ENCODE data around the gene ROR2.
A peak's percentile ranks its signal among the peaks of the same experiment; 100 is the strongest.
"Not testable (repeated sequence)": the region's sequence is repeated elsewhere in the genome, so short reads cannot be mapped to it uniquely, and the experiment has no call there.

The ROR2 gene

DNA sequence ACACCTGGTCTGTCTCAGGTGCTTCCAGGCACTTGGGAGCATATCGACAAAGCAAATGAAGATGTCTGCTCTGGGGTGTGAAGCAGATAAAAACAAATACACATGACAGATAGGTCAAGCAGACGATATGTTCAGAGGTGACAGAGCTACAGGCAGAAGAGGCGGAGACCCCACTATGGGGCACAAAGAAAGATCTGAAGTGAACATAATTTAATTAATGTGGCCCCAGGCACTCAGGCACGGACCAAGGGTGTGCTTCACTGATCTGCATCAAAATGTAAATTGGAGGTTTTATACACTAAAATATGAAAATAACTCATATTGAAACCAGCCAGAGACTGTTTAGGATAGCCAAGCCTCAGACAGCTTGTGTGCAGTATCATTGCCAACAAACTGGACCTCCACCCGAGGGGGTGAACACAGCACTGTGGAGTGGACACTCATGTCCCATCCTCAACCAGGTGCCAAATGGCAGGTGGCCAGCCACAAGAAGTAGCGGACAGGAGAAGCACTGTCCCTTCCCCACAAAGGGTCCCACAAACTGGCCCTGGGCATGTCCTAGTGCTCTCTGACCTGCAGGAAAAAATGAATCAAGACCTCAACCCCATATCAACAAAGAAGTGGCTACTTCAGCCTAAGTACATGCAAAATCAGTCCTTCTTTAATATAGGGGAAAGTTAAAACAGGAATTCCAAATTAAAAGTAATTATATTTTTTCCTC is 29.2 kb downstream of the ROR2 start:
- no peak for DNase-seq

DNA sequence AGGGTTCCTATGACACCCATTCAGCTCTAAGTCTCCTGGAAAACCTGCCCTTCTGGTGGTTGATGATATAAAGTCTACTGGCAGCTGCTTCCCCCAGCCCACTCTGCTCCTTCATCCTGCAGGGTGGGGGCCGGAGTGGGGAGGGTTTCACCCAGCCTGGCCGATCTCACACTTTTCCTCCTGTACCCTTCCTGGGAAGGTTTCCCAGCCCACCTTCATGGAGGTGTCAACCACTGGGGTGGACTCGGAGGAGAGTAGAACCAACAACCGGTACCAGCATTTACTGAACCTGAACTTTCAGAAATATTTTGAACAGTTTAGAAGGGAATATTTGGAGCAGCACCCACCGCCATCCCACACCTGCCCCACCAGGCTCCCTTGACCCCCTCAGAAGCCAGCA is 30.4 kb downstream of the ROR2 start:
- DNase-seq = no peak

DNA sequence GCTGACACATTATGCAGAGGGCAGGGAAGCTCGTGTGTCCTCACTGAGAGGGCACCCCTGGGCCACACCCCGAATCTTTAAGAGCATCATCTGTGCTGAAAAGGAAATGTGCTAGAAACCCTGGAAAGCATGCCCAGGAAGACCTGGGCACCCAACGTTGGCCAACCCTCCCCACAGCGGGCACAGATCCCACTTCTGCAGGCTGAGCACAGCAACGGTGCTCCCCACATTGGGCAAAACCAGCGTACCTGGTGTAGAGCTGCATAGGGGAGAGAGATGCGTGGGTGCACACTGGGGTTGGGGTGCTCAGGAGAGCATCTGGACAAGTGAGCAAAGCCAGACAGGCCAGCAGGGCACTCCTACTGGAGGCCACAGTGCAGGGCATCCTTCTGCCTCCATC is 32.6 kb downstream of the ROR2 start:
- DNase-seq = no peak

DNA sequence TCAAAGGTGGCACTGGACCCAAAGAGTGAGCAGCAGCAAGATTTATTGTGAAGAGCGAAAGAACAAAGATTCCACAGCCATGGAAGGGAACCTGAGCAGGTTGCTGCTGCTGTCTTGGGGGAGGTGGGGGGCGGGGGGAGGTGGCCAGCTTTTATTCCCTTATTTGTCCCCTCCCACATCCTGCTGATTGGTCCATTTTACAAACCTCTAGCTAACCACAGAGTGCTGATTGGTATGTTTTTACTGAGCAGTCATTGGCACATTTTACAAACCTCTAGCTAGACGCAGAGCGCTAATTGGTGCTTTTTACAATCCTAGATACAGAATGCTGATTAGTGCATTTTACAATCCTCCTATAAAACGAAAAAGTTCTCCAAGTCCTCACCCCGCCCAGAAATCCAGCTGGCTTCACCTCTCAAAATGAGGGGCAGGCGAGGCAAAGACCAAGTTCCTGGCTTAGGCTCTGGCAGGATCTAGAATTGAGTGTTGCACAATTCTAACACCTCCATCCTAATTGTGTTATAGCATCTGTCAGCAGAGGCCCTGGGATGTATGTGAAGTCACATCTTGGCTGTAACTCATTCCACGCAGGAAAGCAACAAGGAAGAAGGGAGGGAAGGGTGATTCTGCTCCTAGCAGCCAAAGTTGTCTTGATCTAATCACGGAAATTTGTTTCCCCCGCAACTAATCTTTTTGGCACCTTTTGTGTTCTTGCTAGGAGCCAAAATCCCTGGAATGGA is 34.3 kb downstream of the ROR2 start:
- no peak for DNase-seq

DNA sequence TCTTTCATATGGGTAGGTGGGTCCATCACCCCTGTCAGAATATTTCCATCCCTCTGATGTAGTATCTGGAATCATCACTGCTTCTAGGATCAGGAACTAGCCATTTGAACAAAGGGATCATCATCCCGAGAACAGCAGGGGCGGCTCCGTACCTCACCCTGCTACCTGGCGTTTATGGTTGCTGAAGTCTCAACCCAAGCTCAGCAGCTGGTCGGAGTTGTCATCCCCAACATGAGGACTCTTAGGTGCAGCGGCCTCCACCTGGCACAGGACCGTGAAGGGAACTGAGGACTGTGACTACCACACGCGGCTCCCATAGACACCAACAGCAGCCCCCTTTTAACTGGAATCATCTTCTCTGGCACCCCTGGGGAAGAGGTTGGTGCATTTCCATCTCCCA is 35.1 kb downstream of the ROR2 start:
- DNase-seq = no peak

DNA sequence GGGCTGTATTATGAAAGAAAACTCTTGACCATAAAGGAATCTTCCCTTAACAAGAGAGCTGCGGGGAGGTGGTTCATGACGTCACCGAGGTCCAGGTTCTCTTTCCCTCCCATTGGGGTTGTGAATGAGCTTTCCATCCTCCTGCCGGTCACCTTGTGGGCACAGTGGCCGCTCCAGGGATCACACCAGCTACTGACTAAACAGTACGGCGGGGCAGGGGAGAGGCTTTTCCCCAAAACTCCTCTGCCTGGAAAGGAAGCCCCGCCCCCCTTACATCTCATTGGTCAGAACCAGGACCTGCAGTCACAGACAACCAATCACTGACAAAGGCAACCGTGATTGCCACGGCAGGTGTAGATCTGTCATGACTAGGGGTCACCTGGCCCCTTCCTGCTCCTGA is 35.6 kb downstream of the ROR2 start:
- no peak for DNase-seq

DNA sequence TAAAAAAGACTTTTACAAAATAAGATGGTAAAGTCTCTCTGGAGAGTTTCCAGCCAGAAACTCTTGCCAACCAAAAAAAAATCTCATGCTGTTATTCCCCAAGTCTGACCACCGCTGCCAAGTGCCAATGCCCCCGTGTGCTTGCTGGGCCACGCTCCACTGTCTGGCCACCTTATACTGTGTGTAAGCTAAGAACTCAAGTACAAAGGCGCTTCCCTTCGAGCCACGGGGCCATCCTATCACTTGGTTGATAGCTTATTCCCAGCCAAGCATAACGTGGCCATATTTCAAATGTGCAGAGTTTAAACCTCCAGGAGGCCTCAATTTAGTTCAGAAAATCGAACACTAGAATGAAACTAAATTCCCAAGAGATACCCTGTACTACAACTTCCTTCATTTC is 36.0 kb downstream of the ROR2 start:
- no peak for DNase-seq

DNA sequence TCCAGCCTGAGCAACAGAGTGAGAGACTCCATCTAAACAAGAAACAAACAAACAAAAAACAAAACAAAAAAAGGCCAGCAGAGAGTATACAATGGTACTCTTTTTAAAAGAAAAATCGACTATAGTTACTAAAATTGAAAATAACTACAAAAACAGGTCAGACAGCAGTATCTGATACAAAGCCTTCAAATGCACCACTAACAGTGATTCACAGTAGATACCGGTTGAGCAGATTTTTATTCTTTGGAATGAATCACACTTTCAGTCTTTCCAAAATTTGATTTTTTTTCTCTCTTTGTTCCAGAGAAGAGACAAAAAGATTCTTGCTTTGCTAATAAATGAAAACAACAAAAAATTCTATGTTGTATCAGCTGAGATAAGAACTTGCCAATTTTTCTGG is 36.9 kb downstream of the ROR2 start:
- no peak for DNase-seq

DNA sequence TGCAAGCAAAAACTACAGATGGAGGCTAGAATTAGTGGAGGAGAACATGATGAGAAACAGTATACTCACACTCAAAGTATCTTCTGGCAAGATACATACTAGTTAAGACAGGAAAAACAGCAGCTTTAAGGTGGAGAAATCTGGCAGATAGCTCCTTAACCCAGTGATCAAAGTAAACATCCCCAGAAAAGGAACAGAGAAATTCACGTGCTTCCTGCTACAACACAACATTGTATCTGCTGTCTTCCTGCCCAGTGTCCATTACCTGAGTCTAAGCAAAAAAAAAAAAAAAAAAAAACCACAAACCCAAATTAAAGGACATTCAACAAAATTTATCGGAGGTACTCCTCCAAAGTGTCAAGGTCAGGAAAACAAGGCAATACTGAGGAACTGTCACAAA is 38.4 kb downstream of the ROR2 start:
- DNase-seq = no peak

DNA sequence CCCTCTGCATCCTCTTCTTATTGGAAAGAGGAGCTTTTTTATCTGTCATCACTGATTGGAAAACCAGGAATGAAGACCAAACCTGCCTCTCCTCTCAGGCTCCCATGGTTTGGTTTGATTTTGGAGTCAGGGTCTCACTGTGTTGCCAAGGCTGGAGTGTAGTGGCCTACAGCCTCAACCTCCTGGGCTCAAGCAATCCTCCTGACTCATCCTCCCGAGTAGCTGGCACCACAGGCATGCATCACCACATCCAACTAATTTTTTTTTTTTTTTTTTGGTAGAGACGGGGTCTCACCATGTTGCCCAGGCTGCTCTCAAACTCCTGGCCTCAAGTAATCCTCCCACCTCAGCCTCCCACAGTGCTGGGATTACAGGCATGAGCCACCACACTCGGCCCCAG is 40.8 kb downstream of the ROR2 start:
- not testable (repeated sequence) for DNase-seq

DNA sequence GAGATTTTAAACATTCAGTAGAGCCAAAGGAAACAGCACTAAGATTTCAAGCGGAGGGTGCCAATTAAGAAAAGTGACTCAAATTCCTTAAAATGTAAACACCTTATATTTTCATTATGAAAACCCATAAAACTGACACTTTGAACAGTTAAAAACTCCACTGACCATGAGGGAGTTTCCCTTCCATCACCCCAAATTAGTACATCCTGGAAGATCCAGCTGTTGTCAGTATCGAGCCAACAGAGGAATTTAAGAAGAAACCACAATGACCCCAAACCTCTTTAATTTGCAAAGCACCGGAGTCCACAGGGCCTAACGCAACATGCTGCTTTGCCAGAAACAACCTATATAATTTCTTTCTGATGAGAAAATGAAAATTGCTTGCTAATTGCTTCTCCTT is 41.3 kb downstream of the ROR2 start:
- DNase-seq = no peak

DNA sequence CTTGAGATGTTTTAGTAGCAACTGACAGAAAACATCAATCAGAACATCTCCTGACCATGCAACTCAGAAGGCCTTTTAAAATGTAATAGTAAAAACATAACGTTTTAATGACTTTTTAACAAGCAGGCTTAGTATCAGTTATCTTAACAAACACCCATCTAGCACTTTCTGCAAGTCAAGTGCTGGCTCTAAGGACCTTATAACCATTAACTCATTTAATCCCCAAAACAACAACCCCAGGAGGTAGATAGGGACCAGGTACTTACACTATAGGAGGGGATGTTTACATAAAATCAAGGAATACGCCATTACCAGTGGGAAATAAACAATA is 41.8 kb downstream of the ROR2 start:
- no peak for DNase-seq

DNA sequence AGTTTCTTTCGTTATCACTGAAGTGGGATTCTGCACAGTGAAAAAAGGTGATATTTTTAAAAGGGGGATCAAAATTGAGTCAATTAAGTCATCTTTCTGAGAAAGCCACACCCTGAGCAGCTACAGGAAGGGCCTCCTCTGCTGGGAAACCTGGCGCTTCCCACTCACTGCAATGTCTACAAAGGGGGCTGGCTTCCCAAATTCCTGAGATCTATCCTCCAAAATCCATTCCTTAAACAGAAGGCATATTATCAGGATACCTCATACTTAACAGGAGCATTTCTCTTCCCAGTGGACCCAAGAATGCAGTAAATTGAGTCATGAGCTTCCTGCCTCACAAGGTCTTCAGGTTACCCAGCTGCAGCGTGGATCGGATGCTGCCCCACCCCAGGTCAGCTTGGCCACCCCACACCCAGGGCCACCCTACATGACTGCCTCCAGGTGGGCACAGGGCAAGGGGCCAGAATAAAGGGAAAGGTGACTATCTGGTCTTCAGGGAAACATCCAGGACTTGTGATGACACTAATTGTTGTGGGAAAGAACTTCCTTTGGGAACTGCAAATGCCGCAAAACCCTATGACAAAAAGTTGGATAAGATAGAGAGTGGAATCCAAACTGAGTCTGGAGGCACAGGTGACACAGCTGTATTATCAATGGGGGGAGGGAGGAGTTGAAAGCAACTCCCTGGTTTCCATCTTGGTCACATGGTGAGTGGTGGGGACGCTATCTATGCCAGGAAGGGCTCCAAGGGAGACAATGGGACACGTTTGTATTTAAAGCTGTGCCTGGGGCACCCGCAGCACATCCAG is 42.3 kb downstream of the ROR2 start:
- no peak for DNase-seq

DNA sequence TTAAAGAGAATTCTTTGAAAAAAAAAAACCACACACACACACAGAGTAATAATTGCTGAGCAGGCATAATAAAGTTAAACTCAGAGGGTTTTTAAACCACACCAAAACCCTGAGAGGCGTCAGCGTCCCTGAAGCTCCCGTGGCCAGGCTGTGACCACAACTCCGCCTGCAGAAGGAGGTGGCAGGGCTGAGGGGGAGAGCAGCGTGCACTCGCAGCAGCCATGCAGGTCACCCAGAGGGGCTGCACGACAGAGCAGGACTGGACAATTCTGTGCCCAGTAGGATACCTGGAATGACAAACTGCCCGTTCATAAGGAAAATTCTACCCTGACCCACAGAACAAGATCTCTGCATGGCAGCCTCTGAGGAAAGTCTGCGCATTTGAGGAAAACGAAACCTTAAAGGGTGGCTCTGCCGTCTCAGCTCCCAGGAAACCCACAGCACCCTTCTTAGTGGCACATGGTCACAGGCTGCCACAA is 44.0 kb downstream of the ROR2 start:
- no peak for DNase-seq

DNA sequence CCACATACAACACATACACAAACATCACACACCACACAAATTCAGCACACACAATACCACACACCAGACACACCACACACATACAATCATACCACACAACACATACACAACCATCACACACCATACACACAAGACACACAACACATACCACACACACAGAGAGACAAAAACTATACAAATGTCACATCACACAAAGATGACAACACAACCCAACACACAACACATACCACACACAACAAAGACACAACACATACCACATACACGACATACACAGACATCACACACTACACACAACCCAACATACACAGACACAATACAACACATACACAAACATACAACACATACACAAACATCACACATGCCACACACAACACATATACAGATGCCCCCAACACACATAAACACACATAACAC is 44.8 kb downstream of the ROR2 start:
- no peak for DNase-seq

DNA sequence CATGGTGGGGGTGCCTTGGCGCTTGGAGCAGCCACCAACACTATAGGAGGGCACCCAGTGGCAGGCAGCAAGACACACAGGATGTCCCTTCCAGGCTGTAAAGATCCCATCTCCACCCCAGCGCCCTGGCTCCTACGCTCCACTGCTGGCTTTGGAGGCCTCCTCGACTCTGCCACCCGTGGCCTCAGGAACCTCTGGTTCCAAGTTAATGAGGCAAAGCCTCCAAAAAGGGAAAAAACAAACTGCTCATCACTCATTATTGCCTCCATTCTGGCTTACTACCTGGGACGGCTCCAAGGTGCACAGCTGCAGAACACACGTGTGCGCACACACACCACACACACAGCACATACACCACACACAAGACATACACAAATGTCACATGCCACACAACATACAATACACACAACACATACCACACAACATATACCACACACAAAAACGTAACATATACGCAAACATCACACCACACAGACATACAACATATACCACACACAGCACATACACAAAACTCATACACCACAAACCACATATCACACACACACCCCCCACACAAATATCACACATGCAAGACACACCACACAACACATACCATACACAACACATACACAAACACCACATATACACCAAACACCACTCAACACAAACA is 45.3 kb downstream of the ROR2 start:
- no peak for DNase-seq

DNA sequence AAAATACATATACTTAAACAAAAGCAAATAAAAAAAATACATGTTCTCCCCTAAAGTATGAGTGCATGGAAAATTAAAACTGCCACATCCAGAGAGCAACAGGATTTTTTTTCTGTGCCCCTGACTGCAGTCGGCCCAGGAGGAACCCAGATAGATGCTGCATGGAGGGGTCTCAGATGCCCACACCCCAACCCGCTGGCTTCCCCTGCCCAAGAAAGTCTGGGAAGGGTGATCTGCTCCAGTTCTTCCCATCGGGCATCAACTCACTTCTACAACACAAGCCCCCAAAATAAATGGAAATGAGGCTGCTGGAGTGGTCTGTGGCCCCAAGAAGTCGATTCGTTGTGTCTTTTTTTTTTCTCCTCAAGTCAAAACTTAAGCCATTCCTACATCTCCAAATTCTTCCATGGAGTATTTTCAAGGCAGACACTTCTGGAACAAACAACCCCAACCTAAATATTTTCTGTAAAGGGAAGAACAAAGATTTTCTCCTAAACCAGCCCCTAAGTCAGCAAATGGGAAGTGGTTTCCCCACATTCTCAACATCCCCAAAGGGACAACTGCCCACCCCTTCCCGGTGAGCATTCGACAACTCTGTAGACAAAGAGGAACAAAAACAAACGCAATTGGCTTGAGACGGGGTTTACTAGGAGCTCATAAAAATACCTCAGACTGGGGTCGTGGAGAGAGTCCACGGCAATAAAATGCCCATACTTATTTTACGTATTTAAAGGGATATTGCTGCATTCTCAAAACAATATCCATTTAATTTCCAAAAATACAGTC is 46.7 kb downstream of the ROR2 start:
- DNase-seq = no peak

DNA sequence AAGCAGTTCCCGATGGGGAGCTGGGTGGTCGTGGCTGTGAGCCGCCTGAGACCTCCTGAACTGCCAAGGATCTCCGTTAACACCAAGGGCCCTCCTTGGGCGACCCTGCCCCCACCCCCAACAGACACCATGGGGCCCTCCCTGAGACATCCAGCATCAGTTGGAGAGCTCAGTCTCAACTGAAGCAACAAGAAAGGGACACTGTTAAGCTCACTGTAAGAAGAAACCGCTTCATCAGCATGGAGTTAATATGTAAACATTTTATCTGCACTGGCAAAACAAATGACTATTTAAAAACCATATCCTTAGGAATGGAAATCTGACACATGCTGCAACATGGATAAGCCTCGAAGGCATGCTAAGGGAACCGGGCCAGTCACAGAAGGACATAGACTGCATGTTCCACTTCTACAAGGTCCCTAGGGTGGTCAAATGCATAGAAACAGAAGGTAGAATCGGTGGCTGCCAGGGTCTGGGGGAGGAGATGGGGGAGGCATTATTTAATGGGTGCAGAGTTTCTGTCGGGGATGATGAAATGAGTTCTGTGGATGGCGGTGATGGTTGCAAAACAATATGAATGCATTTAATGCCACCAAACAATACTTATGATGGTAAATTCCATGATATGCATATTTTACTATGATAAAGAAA is 47.4 kb downstream of the ROR2 start:
- DNase-seq = no peak

DNA sequence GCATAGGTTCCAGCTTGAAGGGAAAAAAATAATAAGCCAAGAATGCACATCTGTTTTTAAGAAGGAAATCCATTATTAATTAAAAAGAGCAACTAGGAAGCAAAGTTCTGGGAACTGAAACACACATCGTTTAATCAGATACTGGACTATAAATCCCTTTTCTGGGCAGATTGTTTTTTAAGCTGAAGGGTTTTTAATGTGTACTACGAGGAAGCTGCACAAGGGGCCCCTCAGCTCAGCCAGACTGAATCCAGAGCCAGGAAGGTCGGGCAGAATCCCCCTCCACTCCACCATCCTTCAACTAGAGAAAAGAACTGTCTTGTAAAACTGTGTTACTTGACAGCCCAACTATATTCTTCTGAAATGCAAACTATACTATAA is 49.2 kb downstream of the ROR2 start:
- DNase-seq = no peak

DNA sequence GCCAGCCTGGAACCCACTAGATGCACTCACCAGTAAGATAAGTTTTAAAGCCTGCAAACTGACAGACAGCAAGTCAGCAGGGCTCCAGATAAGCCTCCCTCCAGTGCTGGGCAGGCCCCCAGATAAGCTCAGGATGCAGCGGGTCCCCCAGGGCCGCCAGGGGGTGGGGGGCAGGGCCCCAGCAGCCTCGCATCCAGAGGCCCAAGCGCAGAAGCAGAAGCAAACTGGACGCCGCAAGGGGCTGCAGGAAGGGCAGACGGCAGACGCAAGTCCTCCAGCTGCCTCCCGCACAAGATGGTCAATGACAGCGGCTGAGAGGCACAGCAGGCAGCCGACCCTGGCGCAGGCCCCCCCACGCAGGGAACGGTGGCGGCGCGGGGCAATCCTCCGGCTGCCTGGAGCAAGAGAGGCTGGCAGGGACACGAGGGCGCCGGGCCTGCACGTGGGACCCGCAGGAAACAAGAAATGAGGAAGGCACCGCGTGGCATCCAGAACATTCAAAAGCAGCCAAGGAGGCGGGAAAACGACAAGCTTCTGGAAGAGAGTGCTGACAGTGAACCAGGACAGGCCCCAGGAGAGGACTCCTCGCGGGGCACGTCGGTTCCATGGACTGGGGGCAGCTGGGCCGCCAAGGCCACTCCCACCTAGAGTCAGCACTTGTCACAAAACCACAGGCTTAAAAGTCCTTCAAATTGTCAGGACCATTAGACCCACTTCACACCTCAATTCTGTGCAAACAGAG is 49.8 kb downstream of the ROR2 start:
- peak; percentile 35 for DNase-seq

DNA sequence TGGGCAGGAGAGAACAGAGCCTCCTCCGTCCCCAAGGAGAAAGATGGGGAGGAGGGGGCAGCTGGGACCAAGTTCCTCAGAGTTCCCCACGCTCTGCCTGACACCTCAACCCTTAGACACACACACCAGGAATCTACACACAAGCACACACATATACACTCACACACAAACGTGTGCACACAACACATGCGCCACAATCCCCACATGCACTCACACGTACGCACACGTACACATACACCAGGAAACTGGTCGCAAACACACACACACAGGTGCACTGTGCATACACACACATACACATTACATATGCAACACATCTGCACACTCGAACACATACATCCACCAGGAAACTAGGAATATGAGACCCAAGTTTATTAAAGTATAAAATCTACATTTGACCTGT is 50.4 kb downstream of the ROR2 start:
- no peak for DNase-seq

DNA sequence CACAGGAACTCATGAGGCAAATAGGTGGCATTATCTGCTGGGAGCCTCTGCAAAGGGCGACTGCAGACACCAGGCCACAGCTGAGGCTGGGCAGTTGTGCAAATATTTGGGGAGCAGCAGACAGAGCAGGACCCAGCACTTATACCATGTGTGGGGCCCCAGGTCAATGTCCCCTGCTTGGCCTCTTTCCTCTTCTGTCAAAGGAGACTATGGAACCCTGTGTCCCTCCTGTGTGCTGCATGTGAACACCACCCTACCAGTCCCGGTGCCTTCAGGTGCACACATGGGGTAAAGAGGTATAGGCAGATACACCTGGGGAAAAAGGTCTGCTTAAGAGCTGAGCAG is 50.8 kb downstream of the ROR2 start:
- no peak for DNase-seq
